CD4-positive, alpha-beta T cell treated with Interleukin-10 for 1 hour (primary cell): ENCODE results near the gene SS18.

Experiments
- DNase-seq: peaks from one replicate; pipeline ENCODE4 v3.0.0-alpha.2; 2020

SS18 gene

DNA sequence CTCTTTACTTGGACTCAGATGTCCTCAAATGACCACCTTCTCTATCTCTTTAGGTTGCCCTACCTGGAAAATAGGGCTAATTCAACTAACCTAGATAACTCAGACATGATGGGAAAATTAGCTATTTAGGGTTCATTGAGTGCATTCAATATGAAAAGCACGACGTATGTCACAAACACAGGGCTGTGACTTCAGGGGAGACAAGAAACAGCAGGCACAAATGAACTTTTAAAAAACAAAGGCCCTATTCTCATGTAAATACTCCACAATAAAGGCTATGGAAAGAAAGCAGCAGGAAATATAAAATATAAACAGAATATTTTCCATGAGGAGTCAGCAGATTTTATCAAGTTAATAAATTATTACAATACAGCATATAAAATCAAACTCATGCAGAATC is 97.8 kb downstream of the SS18 start:
- no peak for DNase-seq

- DNase-seq = no peak
Measured at GRCh38 chr18:25990473-25990872, 99.9 kb downstream of the SS18 start.

DNA sequence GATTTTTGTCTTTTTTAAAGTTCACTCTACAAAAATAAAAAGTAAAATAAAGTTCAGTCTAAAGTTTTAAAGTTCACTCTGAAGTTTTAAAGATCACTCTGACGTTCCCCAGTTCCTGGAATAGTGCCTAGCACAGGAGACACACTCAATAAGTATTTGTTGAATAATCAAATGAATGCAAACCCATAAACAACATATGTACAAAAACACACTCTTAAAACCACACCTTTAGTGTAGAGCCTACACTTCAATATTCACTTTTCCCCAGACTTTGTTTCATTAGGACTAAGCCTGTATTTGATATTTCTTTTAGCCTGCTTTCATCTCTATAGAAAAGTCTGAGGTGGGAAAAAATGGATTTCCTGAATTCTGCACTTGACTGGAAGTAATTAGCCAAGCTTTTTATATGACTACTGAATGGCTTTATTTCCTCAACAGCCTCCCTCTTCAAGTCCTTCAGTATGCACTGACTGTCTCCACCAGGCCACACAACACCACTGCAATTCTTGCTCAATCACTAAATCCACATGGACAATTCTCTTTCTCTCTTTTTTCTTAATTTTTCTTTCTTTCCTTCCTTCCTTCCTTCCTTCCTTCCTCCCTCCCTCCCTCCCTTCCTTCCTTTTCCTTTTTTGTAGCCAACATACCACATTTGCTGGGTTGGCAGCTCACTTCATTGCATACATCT is 104.6 kb downstream of the SS18 start:
- no peak for DNase-seq

- no peak for DNase-seq
Measured at GRCh38 chr18:25983730-25984129, 106.7 kb downstream of the SS18 start.

DNA sequence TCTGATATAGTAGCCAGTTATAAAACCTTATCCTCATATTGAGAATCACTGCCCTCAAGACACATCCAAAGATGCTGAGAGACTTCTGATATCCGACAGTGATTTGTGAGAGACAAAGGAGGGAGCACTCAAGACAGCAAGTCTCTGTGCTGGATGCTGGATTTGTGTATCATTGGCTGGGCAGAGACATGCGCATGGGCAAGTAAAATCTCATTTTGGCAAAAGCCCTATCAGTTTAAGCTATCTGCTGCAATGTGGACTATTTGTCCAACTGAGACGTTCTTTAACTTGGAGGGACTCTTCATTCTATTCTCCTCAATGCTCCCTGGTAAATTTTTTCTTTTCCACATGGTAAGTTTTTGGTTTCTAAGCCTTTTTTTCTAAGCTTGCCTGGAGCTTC is 107.5 kb downstream of the SS18 start:
- DNase-seq = no peak

DNA sequence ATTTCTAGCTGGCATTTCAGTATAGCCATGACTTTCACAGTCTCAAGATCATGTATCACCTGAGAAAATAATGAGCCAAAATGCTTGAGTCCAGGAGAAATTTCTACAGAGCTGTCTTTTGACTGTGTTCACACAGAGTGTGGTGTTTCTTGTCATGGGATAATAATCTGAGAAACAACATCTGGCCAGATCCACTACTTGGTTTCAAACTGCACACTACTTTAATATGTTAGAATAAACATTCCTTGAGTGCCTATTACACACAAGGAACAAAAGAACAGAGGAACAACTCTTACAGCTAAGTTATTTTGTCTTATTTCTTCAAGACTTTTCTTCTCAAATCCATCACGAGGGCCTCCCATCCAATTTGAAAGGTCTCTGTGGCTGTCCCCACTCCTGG is 108.3 kb downstream of the SS18 start:
- no peak for DNase-seq

GRCh38 chr18:25979369-25980040 is 110.9 kb downstream of the SS18 start:
- no peak for DNase-seq

DNA sequence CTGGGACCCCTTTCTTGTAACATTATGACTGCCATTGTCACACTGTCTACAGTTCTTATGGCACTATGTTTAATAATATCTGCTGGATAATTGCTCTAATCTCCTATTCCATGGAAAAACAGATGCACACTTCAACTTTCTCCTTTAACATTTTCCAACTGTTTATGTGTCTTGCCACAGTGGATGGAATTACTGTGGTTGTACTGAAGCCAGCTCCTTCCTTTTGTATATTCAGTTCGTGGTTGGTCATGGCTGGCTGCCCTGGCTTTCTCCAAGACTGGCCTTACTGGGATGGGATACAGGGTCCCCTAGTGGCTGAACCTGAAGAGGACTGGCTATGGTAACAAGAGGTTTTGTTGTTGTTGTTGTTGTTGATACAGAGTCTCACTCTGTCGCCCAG is 113.9 kb downstream of the SS18 start:
- DNase-seq = no peak

DNA sequence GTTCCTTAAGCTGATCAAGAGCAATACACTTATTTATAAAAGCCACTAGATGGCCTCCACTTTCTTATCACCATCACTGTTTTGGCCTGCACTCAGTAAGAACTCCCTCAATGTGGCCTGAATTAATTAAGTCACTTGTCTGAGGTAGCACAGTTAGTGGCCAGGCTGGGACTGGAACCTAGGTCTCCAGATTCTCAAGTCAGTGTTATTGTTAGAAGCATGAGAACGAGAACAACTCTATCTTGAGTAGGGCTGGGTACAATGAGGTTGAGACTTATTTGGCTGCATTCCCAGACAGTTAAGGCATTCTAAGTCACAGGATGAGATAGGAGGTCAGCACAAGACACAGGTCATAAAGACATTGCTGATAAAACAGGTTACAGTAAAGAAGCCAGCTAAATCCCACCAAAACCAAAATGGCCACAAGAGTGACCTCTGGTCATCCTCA is 115.8 kb downstream of the SS18 start:
- no peak for DNase-seq
